GM19023 (cell line): ENCODE measurements around the gene OR6A2.
A peak's percentile ranks its signal among the peaks of the same experiment; 100 is the strongest.
"Not testable (repeated sequence)": the region's sequence is repeated elsewhere in the genome, so short reads cannot be mapped to it uniquely, and the experiment has no call there.

Experiments used
- ATAC-seq: cut with Tn5 transposase; IDR thresholded peaks from one replicate; pipeline ENCODE4 v1.9.1; 2021; ENCODE audit warnings: mild to moderate bottlenecking, moderate library complexity; ENCODE audit not compliant: unreplicated experiment

The OR6A2 gene

DNA sequence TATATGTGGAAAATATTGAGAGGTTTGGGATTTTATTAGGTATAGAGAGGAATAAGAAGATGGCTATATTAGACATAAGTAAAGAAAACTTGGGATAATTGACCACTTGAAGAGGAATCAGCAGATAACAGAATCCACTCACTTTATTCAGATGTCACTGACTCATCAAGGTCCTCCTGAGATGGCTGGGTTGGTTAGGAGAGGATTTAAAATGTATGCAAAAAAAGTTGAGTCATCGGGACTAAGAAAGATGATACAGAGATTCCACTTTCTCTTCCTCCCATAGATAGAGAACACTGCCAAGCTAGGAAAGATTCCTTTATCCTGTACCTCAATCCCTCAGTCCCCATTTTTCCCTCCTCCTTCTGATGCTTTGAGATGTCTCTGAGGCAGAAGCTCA, at the start of gene OR6A2:
Gene OR6A2 (minus strand): TSS at position 288 of the 400 bp plus-strand sequence. CDS start 3,981 bp downstream, outside the sequence.
- no peak for ATAC-seq

DNA sequence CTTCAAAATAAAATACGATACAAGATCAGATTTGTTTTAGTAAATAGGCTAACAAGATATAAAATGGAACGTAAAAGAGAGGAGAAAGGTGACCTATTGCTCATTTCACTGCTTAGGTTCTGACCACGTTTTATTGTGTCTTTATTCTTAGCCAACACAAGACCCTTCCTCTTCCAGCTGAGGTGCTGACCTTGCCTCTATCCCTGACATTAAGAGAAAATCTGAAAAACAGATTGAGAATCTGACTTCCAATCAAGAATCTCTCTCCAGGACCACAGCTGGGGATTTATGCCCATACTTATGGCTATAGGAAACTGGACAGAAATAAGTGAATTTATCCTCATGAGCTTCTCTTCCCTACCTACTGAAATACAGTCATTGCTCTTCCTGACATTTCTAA, 45.9 kb upstream of the OR6A2 start, which contains the start of gene OR10A5:
Gene OR10A5 (plus strand): TSS at position 301 of the 400 bp plus-strand sequence. CDS start 0 bp downstream, at position 301.
- ATAC-seq, result no peak

DNA sequence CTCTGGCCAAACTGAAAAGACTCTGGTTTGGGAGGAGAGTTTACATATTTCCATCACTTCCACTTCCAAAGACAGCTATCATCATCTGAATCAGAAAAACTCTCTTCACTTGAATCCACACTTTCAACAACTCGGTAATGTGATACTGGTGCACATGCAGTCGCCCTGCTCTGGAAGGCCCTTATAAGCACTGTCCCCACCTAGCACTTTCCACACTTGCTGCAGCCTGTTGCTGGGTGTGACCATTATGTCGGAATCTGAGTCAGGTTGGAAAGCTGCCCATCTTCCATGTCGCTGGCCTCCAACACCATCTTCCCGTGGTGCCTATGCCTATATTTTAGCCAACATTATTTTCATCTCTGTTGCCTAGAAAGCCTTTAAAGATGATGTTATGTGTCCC, 44.9 kb upstream of the OR6A2 start:
- ATAC-seq, result no peak

DNA sequence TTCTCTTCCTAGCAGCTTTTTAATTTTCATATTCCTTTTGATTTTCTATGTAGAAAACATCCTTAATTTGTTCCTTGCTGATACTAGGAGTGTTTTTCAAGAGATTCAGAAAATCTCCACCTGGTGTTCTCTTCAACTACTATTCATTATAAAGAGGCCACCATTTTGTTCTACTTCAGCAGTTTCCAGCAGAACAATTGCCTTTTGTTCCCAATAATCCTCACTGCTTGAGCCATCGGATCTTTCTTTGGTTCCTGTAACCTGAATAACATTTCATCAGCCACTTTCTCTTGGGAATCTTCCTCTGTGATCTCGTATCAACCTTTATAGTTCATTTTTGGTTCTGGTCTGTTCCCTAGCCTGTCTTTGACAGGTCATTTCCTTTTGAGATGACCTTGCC, 44.2 kb upstream of the OR6A2 start:
- no peak for ATAC-seq

DNA sequence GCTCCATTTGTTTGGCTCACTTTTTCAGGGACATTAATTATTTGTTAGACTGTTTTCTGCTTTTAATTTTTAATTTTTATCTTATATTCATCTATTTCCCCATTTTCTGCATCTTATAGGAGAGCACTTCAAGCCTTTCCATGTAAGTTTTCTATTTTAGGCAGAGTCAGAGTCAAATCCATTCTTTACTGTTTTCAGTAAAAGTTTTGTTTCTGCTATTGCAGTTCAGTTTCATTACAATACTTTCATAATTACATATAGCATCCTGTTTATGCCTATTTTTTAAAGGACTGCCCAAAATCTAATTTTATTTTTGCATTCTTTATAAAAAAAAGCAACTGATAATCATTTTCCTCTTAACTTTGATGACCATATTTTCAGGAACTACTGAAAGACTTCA, 42.2 kb upstream of the OR6A2 start:
- ATAC-seq, result no peak

DNA sequence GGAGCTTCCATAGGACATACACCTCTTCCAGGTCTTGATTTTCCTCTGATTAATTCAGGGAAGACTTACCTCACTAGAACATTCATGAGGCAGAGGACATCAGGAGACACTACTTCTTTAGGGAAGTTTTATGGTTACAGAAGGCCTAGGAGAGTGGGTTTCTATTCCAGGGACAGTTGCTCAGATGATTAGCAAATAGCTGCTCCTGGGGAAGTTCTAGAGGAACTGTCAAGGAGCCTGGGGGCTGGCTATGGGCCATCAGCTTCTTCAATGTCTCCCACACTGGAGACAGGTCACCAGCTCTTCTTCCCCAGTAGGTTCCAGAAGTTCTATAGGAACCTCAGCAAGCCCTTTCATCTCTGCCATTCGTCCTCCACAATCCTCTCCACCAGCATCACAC, 34.5 kb upstream of the OR6A2 start:
- no peak for ATAC-seq

DNA sequence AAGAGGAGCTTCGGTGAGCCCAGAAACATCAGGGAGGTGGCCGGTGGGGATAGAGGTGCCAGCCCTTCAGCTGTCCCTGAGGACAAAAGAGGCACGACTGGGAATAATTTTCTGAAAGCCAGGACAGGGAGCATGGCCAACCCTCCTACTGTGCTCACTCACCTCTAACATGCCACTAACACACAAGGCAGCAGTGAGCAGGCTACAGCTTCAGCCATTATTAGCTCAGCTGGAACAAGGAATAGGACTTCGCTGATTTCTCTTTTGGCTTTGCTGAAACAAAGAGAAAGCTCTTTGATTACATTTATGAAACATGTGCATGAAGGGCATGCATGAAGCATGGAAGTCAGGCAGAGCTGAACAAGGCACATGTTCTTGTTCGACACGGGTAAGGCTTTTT, 33.9 kb upstream of the OR6A2 start:
- no peak for ATAC-seq

DNA sequence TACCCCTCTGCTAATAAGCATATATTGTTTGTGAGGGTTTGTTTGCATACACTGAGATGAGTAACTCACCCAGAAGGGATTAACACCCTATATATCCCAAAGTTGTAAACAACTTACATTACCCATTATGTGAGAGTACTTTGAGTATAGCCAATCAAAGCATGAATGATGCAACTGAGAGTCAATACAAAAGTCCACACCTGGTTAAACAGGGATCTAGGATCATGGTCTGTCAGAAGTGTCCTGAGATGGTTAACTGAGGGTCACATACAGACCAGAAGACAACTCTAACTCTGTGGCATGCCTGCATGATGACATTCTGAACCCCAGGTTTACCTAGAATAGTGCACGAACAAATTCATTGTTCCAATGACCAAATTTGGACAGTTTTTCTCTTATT, 28.6 kb upstream of the OR6A2 start:
- ATAC-seq, result no peak

DNA sequence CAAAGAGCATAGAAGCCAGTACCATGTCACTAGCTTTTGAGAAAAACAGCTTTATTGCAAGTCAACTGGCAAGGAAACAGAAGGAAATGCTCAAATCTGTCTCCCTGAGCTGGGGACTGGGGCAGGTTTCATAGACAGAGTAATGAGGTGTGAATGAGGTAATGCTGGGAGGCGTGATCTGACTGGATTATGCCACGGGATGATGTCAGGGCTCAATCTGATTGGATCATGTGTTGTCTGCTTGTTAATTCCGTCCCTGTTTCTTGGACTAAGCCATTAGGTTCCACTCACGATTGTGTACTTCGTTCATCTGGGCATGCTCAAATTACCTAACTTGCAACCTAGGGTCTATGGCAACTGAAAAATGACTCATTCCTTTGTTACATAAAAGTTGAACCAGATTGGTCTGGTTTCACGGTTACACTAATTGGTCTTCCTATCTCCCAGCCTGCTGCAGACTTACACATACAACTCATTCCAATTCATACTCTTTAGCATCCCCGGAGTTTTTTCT, 25.8 kb upstream of the OR6A2 start:
- ATAC-seq, result no peak

DNA sequence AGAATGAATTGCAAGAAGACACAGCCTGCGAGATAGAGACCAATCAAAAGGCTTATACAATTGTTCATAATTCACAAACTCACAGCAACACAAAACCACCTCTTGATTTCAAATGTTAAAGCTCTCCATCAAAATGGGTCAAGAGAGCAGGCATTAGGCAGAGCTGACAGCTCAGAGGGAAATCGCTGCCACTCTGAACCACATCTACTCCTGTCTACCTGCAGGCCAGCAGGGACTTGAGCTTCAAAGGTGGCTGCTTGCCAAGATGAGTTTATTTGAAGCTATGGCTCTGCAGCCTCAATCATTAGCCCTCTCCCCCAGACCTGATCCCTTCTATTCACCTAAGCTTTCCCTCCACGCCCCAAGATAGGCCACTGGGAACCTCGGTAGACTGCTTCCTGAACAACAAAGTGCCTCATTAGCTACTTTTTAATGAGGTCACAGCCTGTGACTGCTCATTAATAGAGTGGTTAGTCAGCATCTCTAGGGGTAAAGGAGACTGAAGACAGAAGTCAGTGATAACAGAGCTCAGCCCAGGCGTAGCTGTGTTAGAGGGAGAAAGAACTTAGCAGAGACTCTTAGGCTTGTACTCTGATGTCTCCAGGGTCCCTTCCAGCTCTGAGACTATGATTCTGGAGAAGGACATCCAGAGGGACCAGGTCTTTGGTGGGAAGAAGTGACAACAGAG, 24.8 kb upstream of the OR6A2 start:
- no peak for ATAC-seq

DNA sequence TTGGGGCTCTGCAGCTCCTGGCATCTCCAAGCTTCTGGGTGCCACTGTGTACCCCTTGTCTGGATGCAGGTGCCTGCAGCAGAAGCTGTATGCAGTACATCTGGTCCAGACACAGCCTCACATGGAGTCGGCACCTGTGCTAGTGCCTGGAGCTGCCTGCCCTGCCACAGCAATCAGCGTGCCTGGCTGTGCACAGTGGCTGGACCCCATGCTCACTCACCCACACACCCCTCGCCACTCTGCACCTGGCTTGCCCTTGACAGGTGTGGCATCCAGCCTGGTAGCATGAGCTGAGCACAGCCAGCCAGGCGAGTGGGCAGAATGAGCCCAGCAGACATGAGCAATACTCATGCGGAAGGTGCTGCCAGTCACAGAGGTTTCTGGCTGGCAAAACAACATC, 19.5 kb upstream of the OR6A2 start:
- no peak for ATAC-seq

DNA sequence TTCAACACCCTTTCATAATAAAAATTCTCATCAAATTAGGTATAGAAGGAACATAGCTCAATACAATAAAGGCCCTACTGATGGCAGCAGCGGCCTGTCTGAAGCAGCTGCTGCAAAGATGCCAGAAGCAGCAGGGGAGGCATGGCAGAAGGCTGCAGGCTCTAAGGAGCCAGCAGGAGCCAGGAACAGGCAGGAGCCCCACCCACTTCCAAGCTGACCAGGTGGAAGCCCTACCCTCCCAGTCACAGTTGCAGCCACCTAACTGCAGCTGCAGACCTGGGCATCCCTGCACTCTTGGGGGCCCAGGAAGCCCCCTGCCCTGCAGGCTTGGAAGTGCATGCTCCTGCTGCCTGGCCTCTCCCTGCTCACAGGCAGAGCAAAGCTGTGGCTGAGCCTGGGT, 18.2 kb upstream of the OR6A2 start:
- ATAC-seq, result no peak

DNA sequence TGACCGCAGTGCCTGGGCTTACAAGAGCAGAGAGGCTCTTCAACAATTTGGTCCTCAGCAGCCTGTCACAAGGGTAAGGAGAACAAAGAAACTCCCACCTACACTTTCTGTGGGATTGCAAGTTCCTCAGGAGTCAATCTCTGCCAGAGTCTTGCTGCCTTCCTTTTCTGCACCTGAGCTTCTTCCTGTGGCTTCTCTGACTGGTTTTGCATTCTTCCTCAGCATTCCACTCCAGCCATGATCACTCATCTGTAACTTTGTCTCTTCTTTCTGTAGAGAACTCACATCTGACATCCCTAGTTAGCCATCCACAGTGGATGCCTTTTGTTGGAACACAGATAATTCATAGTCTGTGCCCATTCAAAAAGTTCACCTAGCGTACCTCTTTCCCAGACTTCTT, 14.2 kb upstream of the OR6A2 start:
- ATAC-seq, result no peak

DNA sequence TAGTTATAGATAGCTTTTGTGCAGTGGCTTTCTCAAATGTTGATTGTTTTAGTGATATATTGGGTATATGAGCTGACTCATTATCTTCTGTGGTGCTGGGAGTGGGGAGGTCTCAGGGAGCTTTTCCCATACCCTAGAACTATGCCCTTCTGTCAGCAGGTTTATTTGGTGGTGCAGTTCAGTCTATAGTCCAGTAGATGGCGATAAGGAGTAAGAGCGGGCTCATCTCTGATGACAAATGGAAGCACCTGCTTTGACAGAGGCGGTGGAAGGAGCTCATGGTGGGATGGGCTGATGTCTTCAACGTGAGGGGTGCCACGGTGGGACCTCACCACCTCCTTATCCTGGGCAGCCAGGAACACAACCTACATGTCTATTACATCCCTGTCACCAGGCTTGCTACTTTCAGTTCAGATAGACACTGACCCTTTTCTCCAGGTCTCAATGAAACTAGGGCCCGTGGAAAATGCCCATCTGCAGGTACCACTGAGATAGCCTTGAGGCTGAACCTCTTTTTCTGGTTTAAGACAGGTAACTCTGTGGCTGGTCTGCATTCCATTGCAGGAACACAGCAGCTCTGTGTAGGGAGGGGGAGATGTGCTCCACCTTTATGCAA, 13.0 kb upstream of the OR6A2 start:
- ATAC-seq, result peak; percentile 74

DNA sequence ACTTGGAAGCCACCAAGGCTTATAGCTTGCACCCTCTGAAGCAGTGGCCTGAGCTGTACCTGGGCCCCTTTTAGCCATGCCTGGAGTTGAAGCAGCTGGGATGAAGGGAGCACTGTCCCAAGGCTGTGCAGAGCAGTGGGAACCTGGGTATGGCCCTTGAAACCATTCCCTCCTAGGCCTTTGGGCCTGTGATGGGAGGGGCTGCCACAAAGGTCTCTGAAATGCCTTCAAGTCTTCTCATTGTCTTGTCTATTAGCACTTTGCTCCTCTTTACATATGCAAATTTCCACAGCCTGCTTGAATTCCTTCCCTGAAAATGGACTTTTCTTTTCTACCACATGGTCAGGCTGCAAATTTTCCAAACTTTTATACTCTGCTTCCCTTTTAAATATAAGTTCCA, 1.6 kb upstream of the OR6A2 start:
- not testable (repeated sequence) for ATAC-seq

DNA sequence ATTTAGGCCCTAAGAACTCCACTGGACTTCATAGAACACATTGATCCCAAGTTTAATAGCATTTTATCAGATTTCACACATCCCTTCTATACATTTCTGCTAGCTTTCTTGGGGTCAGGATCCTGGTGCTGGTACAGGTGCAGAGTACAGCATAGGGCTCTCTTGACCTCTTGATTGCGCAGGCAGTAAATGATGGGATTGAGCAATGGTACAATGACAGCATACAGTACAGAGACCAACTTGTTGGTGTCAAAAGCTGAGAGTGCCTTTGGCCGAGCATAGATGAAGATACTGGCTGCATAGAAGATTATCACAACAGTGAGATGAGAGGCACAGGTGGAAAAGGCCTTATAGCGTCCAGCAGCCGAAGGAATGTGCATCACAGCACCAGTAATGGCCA, 4.8 kb downstream of the OR6A2 start:
- no peak for ATAC-seq

DNA sequence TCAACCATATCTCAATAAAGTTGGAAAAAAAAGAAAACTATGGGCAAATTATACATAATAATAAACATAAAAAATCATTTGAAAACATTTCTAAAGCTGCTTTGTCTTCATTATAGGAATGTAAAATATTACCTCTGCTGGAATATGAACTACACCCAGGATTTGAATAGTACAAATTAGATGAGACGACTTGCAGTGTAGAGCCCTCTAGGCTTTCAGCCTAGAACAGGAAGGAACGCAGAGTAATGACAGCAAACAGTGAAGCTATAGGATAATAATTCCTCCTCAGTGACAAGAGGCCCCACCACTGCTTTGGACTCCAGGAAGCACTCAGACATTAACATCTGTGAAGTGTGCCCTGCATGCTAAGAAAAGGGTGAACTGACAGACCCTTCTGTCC, 8.9 kb downstream of the OR6A2 start:
- no peak for ATAC-seq

DNA sequence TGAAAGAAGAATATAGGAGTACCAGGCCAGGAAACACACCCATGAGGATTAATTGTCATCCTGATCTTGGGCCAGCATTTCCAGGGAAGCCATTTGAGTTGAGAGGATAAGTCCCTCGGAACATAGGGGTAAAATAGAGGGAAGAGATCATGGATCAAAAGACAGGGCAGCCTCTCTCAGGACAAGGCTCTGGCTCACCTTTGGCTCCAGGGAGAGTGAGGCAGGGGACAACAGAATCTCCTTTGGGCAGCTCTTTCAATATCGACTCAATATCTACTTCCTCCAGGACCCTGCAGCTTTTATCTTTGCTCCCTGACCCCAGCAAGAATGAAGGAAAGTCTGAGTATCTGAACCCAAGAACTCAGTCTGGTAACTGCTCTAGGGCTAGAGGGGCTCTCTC, 16.8 kb downstream of the OR6A2 start, which contains the start of gene OR2AG1:
Gene OR2AG1 (plus strand): TSS at position 301 of the 400 bp plus-strand sequence. CDS start 2,018 bp downstream, outside the sequence.
- ATAC-seq, result no peak

DNA sequence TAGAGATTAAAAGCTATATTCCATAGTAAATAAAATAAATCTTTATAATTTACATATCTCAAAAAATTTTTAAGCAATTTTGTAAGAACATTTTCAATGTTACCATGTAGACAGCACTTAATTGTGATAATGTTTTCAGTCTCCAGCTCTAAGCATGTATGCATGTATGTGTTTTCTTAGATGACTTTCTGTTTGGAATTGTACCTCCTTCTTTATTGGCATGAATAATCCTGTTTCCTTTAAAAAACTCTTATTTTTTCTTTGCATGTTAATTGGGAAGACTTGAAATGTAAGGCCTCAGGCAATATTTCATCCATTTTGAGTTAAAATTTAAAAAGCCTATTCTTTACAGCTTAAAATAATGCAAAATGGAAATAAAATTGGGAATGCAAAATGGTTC, 18.7 kb downstream of the OR6A2 start:
- ATAC-seq, result no peak

DNA sequence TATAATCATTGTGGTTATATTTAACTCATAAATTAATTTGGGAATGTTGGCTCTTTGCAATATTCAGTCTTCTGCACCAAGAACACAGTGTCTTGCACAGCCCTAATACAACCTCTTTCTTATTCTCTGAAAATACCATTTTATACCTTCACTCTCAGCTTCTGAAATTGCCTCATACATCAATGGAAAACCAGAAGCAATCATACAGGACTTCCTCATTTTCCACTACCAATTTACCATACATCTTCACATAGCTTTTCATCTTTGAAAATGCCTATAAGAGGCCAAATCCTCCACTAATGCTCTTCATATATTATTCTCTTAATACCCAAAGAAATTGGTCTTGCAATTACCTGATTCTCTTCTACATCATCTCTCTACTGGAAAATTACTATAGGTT, 21.0 kb downstream of the OR6A2 start:
- no peak for ATAC-seq

DNA sequence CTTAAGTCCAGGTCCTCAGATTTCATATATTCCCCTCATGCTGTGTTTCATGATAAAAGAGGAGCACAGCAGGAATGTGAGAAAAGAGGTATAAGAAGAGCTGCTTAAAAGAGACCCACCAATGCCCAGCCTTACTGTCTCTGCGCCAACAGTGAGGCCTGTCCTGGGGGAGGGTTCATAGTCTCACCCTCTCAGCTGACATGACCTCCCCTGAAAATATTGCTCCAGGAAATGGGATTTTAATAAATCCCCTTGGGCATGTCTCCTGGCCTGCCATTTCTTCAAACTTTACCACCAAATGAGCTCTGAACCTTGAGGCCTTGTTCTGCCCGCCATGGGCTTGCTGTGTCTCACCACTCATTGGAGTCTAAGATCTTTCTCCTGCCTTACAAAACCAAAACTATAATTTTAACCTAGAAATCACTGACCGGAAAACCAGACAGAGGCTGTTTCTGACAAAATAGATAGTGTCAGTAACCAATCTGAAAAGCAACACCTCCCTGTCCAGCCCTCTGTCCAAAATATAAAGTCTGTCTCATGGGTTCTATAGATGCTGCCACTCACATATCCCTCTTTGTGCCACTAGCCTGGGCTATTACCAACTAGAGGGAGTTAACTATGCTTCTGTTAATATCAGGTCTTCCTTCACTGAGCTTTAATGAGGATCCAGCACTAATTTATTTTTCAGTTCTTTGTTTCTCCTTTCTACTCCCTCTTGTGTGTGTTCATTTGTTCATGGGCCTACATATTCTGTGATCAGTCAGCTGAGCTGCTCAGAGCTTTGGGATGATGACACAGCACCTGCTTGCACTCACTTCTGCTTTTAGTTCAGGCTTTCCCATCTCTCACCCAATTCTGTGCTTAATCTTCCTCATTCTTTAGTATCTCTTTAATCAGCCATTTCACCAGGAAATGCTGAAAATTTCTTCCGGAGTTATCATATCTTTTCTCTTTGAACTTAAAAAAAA, 27.3 kb downstream of the OR6A2 start, which contains the start of gene OR2AG2:
Gene OR2AG2 (minus strand): TSS at position 51 of the 968 bp plus-strand sequence. CDS start 3,019 bp downstream, outside the sequence.
- peak; percentile 90 for ATAC-seq
